IPS-18c (cell line): Measurements from ENCODE around the gene GPR78.

ENCODE experiments used
- H3K4me3 ChIP-seq: 2 replicates; pipeline ENCODE4 v1.7.0; 2013; ENCODE audit warnings: low read depth, mild to moderate bottlenecking, low read length, moderate library complexity; ENCODE audit not compliant: insufficient read depth
- H3K9me3 ChIP-seq: one replicate; pipeline ENCODE4 v1.6.1; 2013; ENCODE audit warnings: mild to moderate bottlenecking, low read length, moderate library complexity; ENCODE audit not compliant: control insufficient read depth, insufficient read depth

GPR78 gene

DNA sequence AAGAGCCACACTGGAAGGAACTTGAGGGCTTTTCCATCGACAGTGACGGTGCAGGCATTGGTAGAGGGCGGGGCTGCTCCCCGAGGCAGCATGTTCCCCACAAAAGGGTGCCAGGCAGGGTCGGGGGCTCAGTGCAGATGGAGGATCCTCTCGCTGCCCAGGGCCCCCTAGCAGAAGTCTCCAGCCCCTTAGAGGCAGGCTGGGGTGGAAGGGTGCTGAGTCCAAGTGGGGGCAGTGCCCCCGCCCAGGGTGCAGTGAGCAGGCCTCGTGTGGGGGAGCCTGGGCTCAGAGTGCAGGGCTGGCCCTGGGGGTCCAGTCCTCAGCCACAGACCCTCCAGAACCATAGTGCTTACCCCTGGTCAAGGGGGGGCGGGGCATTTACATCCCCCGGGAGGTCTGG, 21.4 kb downstream of the GPR78 start:
- Histone ChIP-seq H3K4me3 (no peak overlapping the region), H3K9me3 (peaks cover 2% of the 10 kb centered on the region)

DNA sequence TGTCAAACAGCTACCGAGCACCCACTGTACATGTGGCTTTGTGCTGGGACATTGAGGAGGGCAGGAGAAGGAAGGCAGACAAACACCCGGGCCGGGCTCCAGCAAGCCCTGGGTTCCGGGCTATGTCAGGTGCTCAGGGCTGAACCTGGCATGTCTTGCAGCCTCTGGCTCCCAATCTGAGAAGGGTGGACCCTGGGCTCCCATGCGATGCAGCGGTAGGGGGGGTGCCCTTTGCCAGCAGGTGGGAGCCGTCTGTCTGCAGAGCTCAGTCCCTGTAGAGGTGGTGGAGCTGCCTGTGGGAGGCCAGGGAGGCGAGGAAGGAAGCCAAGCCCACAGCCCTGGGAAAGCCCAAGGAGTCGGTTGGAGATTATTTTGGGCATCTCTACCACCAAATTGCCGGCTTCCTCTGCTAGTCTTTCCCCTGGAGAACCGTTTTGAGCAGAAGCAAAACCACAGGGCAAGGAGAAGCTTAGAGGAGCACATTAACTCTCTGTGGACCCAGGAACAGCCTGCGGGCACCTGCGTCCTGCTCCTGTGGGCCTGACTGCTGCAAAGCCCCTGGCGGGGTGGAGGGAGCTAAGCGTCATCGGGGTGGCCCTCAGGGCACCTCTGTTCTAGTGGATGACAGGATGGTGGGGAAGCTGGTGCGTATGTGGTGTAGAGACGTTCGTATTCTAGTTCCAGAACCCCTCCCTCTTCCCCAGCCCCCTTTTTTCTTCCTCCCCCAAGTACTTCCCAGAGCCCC, 22.7 kb downstream of the GPR78 start:
- no peak overlapping the region for H3K4me3 ChIP-seq
- H3K9me3 ChIP-seq: peaks cover 2% of the 10 kb centered on the region

DNA sequence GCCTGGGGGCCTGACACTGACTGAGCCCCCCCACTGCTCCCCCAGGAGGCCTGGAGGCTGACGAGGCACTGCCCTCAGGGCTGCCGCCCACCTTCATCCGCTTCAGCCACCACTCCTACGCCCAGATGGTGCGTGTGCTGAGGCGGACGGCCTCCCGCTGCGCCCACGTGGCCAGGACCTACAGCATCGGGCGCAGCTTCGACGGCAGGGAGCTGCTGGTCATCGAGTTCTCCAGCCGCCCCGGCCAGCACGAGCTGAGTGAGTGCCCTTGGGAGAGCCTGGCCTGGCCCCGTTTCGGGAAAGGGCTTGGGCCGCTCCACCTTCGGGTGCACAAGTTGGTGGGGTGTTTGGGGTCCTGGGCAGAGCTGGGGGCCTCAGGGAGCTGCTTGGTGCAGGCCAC, 23.7 kb downstream of the GPR78 start:
- H3K4me3 ChIP-seq: no peak overlapping the region
- no peaks in the 10 kb centered on the region for H3K9me3 ChIP-seq

DNA sequence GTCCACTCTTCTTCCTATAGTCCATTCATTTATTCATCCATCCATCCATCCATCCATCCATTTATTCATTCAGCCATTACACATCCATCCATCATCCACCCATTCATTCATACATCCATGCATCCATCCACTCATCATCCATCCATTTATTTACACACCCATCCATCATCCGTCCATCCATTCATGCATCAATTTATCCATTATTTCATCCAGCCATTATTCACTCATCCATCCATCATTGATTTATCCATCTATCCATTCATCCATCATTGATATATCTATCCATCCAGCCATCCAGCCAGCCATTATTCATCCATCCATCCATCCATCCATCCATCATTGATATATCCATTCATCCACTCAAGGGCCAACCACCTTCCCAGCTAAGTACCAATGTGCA, 25.1 kb downstream of the GPR78 start:
- H3K9me3 ChIP-seq: no peaks in the 10 kb centered on the region
- no peak overlapping the region for H3K4me3 ChIP-seq

DNA sequence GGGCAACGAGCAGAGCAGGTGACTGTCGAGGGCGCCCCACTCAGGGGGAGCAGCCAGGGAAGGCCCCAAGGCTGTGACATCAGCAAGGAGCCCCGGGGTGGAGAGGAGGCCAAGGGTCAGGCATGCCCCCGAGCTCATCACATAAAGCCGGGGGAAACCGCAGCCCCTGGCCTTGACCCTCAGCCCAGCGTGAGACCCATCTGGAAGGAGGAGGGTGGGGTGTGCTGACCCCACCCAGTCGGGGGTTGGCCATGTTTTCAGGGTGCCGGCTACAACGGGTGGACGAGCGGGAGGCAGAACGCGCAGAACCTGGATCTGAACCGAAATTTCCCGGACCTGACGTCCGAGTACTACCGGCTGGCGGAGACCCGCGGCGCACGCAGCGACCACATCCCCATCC, 26.3 kb downstream of the GPR78 start:
- H3K4me3 ChIP-seq: no peak overlapping the region
- H3K9me3 ChIP-seq: no peaks in the 10 kb centered on the region

DNA sequence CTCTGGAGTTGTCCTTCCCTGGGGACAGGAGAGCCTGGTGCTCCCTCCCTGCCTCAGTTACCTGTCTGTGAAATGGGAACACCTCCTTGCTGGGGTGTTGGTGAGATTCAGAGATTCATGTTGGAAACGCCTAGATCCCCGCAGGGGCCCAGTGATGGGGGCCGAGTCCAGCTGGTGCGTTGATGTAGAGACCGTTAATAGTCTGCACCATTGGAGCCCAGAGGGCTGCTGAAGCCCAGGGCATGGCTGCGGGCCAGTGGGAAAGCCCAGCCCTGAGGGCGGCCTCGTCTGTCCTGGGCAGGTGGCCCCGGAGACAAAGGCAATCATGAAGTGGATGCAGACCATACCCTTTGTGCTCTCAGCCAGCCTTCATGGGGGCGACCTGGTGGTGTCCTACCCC, 26.8 kb downstream of the GPR78 start:
- Histone ChIP-seq H3K9me3 (no peaks in the 10 kb centered on the region), H3K4me3 (no peak overlapping the region)

- Histone ChIP-seq H3K9me3 (no peaks in the 10 kb centered on the region), H3K4me3 (no peak overlapping the region)
Measured at GRCh38 chr4:8607603-8608481, 27.6 kb downstream of the GPR78 start.

- H3K4me3 ChIP-seq: no peak overlapping the region
- H3K9me3 ChIP-seq: no peaks in the 10 kb centered on the region
Measured at GRCh38 chr4:8608714-8609391, 28.7 kb downstream of the GPR78 start.

- Histone ChIP-seq H3K9me3 (no peaks in the 10 kb centered on the region), H3K4me3 (no peak overlapping the region)
Measured at GRCh38 chr4:8609406-8609805, 29.2 kb downstream of the GPR78 start.

DNA sequence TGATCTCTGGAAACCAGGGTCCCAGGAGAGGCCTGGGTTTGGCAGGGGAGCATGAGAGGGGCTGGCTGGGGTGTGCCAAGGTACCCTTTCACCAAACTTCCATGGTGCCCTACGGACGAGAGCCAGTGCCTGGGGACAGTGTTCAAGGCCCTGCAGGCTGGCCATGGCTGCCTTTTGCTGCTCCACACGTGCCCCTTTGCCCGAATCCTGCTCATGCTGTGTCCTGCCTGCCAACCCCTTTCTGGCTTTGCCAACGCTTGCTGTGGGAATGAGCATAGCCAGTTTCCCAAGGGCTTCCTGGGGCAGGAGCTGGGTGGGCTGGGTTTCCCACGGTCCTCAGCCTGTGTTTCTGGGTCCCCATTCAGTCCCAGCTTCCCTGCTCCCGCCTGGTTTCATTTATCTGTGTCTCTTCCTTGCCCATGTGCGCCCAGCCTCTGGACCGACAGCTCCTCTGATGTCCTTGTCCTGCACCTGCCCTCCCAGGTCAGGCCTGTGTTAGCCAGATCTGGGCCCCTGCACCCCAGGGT, 29.7 kb downstream of the GPR78 start:
- H3K9me3 ChIP-seq: no peaks in the 10 kb centered on the region
- no peak overlapping the region for H3K4me3 ChIP-seq

GRCh38 chr4:8610858-8611616, 30.8 kb downstream of the GPR78 start:
- no peak overlapping the region for H3K4me3 ChIP-seq
- no peaks in the 10 kb centered on the region for H3K9me3 ChIP-seq

- Histone ChIP-seq H3K9me3 (no peaks in the 10 kb centered on the region), H3K4me3 (no peak overlapping the region)
Measured at GRCh38 chr4:8612646-8613045, 32.5 kb downstream of the GPR78 start.

DNA sequence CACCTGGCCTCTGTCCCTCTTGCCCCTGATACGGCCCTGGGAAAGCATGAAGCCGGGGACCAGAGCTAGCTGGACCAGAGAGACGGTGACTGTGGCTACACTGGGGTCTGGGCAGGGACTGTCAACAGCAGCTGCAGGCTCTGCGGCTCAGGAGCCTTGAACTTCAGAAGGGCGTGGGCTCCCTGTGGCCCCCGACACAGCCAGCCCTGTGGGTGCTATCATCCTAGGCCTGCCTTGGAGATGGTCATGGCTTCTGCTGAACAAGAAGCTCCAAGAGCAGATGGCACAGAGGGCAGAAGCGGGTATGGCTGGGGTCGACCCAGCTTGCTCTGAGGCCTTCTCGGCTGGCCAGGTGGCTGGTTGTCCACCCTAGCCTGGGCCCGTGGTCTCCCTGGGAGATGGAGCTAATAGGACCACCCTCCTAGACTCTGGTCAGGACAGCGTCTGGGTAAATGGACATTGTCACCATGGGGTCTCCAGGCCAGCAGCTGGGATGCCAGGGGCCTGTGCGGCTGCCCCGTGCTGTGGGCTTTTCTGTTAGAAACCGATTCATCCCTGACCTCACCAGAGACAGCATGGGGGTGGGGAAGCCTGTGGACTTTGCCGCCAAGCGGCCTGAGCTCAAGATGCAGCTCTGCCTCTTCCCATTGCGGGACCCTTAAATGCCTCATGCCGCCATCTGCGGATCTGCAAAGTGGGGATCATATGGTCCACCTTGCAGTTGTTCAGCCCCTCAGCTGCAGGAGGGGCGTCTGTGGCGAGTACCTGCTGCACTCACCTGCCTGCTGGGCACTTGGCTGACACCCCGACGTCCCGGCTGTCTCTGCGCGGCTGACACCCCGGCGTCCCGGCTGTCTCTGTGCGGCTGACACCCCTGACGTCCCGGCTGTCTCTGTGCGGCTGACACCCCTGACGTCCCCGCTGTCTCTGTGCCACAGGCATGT, 33.5 kb downstream of the GPR78 start:
- H3K4me3 ChIP-seq: no peak overlapping the region
- H3K9me3 ChIP-seq: no peaks in the 10 kb centered on the region

GRCh38 chr4:8614365-8615193, 34.4 kb downstream of the GPR78 start:
- no peak overlapping the region for H3K4me3 ChIP-seq
- H3K9me3 ChIP-seq: no peaks in the 10 kb centered on the region

DNA sequence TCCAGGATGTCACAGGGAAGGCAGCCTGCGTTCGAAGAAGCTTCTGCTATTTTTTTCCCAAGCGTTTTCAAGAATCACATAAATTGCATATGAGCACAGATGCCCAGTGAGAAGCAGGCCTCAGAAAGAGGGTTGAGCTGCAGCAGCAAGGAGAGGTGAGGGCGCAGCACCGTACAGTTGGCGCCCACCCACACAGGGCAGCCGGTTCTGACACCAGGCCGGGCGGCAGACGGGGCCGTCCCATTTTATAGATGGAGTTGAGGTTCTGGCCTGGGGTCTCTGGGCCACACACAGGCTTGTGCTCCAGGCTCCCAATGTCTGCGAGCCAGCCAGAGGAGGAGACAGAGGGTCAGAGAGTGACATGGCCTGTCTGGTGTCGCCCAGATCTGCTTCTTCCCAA, 35.2 kb downstream of the GPR78 start:
- no peak overlapping the region for H3K4me3 ChIP-seq

More for the DNA sequence above, 35.2 kb downstream of the GPR78 start:
- no peaks in the 10 kb centered on the region for H3K9me3 ChIP-seq
